ENCODE data around the gene MARCHF6.

GRCh38 chr5:10384483-10384882 lies 31.0 kb downstream of the MARCHF6 start:
- TF ChIP-seq FOXK2 (IDR thresholded peaks at IDR 0.05) (no peak), LEF1 (IDR thresholded peaks at IDR 0.05; ENCODE audit: borderline replicate concordance) (no peak), ARNT (IDR thresholded peaks at IDR 0.05) (no peak), NFRKB (IDR thresholded peaks at IDR 0.05) (no peak), ELF4 (IDR thresholded peaks at IDR 0.05) (no peak), SP1 (IDR thresholded peaks at IDR 0.05) (no peak), ZNF384 (IDR thresholded peaks at IDR 0.05) (no peak), FOXA1 (IDR thresholded peaks at IDR 0.05) (no peak), CTBP1 (IDR thresholded peaks at IDR 0.05; ENCODE audit: borderline replicate concordance) (no peak), PKNOX1 (IDR thresholded peaks at IDR 0.05) (no peak), SUZ12 (IDR thresholded peaks at IDR 0.05) (no peak), FOXM1 (IDR thresholded peaks at IDR 0.05; ENCODE audit: borderline replicate concordance) (no peak)
